HS-27A (cell line): ENCODE results near the gene TBXAS1.

Experiments
- DNase-seq: peaks from one replicate; pipeline ENCODE4 v3.0.0-alpha.2; 2012; ENCODE audit warnings: low read depth, missing footprints

The TBXAS1 gene

GRCh38 chr7:139855498-139856270, 26.6 kb downstream of the TBXAS1 start:
- DNase-seq = no peak

- DNase-seq = no peak
Observed at GRCh38 chr7:139857791-139858190, 28.7 kb downstream of the TBXAS1 start.

- DNase-seq = no peak
Observed at GRCh38 chr7:139860090-139860775, 31.2 kb downstream of the TBXAS1 start.

- no peak for DNase-seq
Observed at GRCh38 chr7:139861803-139862202, 32.7 kb downstream of the TBXAS1 start.

DNA sequence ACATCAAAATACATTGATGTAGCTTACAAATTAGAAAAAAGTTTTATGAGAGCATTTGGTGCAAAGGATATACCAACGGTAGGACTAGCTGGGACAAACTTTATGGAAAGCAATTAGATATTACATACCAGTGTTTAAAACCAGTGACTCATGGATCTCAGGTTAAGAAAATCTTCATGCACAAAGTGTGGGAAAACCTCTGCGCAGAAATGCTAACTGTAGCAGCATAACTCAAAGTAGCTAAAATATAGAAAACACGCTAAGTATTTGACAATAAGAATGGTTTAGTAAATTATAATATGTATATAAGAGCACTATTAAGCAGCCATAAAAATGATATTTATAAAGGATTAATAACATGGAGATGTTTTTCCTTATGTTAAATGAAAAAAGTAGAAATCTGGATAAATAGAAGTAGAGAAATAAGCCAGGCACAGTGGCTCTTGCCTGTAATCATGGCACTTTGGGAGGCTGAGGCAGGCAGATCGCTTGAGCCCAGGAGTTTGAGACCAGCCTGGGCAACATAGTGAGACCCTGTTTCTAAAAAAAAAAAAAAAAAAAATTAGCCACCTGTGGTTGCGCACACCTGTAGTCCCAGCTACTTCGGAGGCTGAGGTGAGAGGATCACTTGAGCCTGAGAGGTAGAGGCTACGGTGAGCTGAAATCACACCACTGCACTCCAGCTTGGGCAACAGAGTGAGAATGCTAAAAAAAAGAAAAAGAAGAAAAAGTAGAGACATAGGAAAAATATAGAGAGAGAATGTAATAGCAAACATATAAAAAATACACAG, 37.2 kb downstream of the TBXAS1 start:
- DNase-seq = no peak

DNA sequence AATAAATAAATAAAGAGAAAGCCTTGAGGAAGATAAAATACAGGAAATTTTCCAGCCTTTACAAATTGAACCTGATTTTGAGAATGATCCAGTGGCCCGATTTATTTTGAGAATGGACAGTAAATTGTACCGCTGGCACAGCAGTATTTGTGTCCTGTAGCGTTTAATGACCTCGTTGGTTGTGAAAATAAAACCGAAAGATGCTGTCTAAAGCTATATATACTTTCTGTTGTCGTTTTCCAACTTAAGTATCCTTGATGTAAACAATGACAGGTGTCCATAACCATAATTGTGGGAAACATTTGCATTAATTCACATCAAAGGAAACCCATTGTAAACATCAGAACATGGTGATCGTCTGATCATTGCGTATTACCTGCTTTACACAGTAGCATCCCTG, 38.8 kb downstream of the TBXAS1 start:
- no peak for DNase-seq

DNA sequence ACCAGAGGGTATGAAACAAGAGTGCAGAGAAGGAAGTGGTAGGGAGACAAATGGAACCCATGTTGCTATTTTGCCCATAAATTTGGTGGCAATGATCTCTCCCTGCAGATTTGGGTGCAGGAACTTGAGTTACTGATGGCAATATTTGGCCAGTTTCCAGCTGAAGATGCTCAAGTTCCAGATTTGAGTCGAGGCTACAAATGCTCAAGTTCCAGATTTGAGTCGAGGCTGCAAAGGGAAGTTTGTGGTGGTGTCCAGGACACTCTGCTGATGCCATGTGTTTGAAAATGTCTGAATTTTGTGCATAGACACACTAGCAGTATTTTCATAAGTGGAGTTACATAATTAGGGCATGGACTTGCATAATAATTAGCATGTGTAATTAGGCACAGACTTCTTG, 40.8 kb downstream of the TBXAS1 start:
- DNase-seq = no peak

DNA sequence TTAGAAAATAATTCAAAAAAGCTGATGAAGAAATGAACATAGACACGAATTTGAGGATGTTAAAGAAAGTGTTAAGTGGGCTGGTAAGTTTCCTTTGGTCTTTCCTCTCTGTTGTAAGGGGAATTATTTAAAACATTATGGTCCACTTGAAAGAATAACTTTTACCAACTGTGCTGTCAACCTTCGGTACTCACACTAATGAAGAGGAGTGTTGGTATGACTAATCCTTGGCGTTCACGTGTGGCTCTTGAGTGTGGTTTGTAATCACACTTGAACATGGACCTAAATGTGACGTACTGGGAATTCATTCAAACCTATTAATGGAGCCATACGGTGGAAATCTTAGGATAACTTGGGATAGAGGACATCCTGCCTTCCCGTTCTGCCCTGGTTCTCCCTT, 41.3 kb downstream of the TBXAS1 start:
- DNase-seq = no peak

- DNase-seq = no peak
Observed at GRCh38 chr7:139871331-139871730, 42.3 kb downstream of the TBXAS1 start.

DNA sequence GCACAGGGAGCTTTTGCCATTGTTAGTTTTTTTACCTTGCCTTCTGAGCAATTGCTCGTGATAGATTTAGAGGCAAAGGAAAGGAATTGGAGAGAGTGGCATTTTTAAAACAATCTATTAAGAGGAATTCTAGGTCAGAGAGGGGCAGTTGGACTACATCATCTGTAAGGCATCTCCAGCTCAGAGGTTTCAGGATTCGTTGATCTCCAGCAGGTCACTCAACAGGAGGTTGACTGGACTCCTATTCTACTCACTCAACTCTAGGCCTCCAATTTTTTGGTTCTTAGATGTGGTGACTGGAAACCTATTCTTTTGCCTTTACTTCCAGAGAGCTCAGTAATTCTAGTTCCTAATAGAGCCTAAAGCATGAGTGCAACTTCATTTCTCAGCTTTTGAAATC, 42.8 kb downstream of the TBXAS1 start:
- DNase-seq = no peak

GRCh38 chr7:139873593-139874301, 44.7 kb downstream of the TBXAS1 start:
- no peak for DNase-seq

DNA sequence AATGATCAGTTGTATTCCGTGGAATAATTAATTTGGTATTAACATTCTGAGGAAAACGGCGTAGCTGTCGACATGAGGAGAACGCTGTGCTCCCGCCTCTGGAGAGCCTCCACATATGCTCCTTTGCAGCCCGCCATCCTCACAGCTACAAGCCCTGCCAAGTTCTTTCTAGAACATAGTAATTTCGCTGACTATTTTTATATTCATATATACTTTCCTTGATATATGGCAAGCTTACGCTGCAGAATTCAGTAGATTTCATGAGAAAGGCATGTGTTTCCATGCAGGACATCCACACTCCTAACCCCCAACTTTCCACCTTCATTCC, 45.2 kb downstream of the TBXAS1 start:
- DNase-seq = no peak

DNA sequence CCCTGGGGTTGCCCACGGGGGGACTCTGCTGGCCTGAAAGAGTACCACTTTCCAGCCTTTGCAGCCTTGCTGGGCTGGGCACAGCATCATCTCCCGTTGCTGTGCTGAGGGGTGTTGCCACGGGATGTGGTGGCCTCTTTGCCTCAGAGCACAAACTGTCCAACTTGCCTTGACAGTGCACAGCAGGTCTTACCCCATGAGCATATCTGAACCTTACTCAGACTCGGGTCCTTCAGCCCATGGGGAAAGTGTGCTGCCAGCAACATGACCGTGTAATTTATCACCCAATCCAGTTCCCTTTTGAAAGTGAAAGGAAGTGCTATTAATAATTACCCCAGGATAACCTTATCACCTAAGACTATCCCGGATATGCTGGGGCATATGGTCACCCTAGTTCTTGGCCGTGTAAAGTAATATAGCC, 46.8 kb downstream of the TBXAS1 start:
- DNase-seq = no peak

GRCh38 chr7:139876622-139877283, 47.7 kb downstream of the TBXAS1 start:
- DNase-seq = no peak

- DNase-seq = no peak
Observed at GRCh38 chr7:139883814-139884213, 54.8 kb downstream of the TBXAS1 start.

DNA sequence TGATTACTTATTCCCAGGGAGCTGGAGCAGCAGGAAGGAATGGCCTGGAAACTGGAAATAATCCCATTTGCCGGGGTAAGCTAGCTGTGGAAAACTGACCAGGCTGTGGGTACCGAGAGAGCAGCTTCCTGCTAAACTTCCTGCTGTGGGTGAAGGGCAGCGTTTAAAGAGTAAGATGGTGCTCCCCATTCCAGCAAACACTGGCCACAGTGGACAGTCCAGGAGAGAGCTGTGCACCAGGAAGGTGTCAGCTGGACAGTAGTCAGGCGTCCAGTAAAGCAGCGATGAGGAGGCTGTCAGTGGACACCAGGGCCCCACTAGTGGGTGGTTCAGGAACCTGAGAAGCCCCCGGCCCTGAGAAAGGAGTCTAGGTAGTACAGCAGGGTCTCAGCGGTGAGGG, 55.4 kb downstream of the TBXAS1 start:
- DNase-seq = no peak

DNA sequence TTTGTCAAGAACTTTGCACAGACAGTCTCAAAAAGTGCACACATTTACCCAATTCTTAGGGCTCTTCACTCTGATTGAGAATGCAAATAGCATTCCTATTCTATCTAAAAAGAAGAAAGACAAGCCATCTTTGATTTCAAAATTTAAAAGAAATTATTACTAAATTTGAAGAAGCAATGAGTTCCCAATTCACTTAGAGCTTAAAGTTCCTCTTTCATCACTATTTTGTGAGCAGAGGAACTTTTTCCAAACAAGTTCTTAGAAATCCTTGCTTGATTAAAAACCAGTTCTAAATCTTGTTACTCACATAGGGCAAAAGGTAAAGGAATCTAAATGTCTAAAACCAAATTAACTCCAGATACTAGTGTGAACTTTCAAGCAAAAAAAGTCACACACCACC, 56.4 kb downstream of the TBXAS1 start:
- DNase-seq = no peak

DNA sequence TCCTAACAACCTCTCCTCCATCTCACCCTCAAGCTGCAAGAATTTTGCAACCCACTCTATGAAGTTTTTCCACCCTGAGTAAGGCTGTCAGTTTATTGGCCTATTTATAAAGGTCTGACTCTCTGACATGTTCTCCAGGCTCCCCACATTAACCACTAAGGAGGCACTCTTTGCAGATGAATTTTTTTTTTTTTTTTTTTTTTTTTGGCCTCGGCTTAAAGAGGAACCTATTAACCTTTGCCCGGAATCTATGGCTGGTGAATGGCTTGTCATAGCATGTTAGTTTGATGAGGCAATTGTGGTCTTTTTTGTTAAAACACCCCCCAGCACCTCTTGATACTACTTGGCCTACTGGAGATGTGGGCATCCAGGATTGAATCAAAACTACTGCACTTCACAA, 57.1 kb downstream of the TBXAS1 start:
- no peak for DNase-seq

- DNase-seq = no peak
Observed at GRCh38 chr7:139886899-139887298, 57.8 kb downstream of the TBXAS1 start.

GRCh38 chr7:139887992-139888481, 59.0 kb downstream of the TBXAS1 start:
- no peak for DNase-seq

DNA sequence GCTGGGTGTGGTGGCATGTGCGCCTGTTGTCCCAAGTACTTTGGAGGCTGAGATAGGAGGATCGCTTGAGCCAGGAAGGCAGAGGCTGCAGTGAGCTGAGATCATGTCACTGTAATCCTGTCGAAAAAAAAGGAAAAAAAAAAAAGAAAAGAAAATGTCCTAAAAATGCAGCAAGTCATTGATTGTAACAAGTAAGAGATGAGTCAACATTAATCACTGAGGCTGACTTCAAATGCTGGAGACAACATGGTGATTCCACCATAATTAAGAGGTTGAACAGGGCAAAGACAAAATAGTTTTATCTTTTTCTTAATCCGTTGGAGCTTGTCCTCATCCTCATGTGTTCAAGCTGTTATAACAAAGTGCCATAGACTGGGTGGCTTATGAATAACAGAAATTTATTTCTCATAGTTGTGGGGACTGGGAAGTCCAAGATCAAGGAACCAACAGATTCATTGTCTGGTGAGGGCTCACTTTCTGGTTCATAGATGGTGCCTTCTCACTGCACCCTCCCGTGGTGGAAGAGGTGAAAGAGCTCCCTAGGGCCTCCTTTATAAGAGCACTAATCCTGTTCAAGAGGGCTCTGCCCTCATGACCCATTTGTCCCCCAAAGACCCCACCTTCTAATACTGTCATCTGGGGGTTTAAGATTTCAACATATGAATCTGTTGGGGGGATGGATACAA, 60.3 kb downstream of the TBXAS1 start:
- DNase-seq = no peak
